Measurements from ENCODE around the gene JMY.

The JMY gene

GRCh38 chr5:79302454-79302853 lies 66.5 kb downstream of the JMY start:
- Mint-ChIP-seq H3K36me3 (peaks cover 34% of the 10 kb centered on the region), H3K4me1 (no peaks in the 10 kb centered on the region), H3K9me3 (no peaks in the 10 kb centered on the region), H3K4me3 (no peak overlapping the region), H3K27ac (no peak overlapping the region), H3K27me3 (no peaks in the 10 kb centered on the region)
- ATAC-seq: no peak

- no peaks in the 10 kb centered on the region for H3K4me1 Mint-ChIP-seq
- no peaks in the 10 kb centered on the region for H3K27me3 Mint-ChIP-seq
- no peak for ATAC-seq
- H3K27ac Mint-ChIP-seq: no peak overlapping the region
- H3K9me3 Mint-ChIP-seq: no peaks in the 10 kb centered on the region
- no peak overlapping the region for H3K4me3 Mint-ChIP-seq
- peaks cover 34% of the 10 kb centered on the region for H3K36me3 Mint-ChIP-seq
These were observed 69.8 kb downstream of the JMY start for GRCh38 chr5:79305706-79306105.

- ATAC-seq: no peak
- Mint-ChIP-seq H3K27ac (no peak overlapping the region), H3K4me1 (no peaks in the 10 kb centered on the region), H3K27me3 (no peaks in the 10 kb centered on the region), H3K4me3 (no peak overlapping the region), H3K36me3 (peaks cover 32% of the 10 kb centered on the region), H3K9me3 (no peaks in the 10 kb centered on the region)
These were observed 83.1 kb downstream of the JMY start for GRCh38 chr5:79318935-79319614.

- H3K4me3 Mint-ChIP-seq: no peak overlapping the region
These were observed 93.5 kb downstream of the JMY start for GRCh38 chr5:79329453-79329852.

DNA sequence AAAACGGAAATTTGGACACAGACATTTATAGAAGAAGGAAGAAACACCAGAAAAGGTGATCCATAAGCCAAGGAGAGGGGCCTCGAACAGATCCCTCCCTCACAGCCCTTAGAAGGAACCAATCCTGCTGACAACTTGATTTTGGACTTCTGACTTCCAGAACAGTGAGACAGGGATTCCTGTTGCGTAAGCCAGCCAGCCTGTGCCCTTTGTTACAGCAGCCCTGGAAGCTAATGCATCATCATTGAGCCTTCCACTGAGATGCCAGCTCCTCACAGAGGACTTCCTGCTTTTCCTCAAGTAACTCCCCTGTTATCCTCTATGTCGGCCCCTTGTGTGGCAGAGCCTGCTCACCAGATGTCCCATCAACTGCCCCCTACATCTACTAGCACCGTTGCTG lies 94.1 kb downstream of the JMY start:
- ATAC-seq: no peak
- H3K36me3 Mint-ChIP-seq: peaks cover 6% of the 10 kb centered on the region
- H3K27ac Mint-ChIP-seq: no peak overlapping the region
- H3K4me3 Mint-ChIP-seq: no peak overlapping the region
- H3K27me3 Mint-ChIP-seq: no peaks in the 10 kb centered on the region
- H3K4me1 Mint-ChIP-seq: no peaks in the 10 kb centered on the region
- no peaks in the 10 kb centered on the region for H3K9me3 Mint-ChIP-seq

More at GRCh38 chr5:79329453-79329852, 93.5 kb downstream of the JMY start:
- H3K36me3 Mint-ChIP-seq: peaks cover 6% of the 10 kb centered on the region
- no peak overlapping the region for H3K27ac Mint-ChIP-seq
- ATAC-seq: no peak
- no peaks in the 10 kb centered on the region for H3K27me3 Mint-ChIP-seq
- no peaks in the 10 kb centered on the region for H3K4me1 Mint-ChIP-seq
- H3K9me3 Mint-ChIP-seq: no peaks in the 10 kb centered on the region

DNA sequence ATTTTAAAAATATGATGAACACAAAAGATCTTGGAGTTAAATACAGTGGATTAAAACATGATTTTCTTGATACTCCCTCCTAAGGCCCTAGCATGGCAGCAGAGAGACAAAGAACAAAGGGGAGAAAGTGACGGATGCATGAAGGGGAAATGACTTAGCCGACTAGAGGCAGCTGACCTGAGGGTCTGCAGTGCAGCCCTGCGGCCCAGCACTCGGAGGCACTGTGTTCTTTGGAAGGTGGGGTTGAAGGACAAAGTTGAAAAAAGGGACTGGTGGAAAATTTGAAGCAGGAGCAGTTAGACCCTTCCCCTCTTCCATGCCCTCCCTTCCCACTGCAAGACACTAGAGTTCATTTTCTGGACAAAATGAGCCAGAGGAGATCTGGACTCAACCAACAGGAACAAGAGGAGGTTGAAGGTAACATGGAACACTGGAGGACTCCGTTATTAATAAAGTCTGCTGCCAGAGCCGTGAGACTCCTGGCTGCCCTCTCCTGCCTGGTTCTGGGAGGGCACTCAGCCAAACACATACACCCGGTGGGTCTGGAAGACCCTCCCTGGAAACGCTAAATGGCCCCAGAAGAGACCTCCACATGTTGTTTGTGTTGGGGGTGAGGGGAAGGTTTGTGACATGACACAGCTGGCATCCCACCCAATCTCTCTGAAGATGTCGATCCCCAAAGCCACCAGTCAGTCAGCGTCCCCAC lies 98.1 kb downstream of the JMY start:
- Mint-ChIP-seq H3K9me3 (peaks cover 7% of the 10 kb centered on the region), H3K27me3 (no peaks in the 10 kb centered on the region), H3K36me3 (no peaks in the 10 kb centered on the region), H3K27ac (no peak overlapping the region), H3K4me3 (no peak overlapping the region), H3K4me1 (no peaks in the 10 kb centered on the region)
- ATAC-seq: no peak

DNA sequence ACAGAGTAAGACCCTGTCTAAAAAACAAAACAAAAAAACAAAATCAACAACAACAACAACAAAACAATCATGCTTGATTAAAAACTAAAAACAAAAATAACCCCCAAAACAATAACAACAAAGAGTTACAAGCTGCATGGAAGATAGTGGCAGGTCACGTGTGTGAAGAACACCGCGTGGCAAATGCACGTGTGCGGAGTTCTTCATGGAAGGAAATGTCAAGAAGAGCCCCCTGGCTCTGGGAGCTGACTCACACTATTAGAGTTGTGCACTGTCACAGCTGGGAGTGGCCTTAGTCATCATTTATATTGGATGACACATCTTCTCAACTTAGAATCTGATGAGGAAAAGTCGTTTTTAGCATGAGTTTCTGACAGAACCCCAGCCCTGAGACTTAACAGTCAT lies 110.5 kb downstream of the JMY start:
- Mint-ChIP-seq H3K9me3 (no peaks in the 10 kb centered on the region), H3K27ac (no peak overlapping the region), H3K36me3 (no peaks in the 10 kb centered on the region), H3K4me3 (no peak overlapping the region), H3K4me1 (no peaks in the 10 kb centered on the region), H3K27me3 (peaks cover 12% of the 10 kb centered on the region)
- no peak for ATAC-seq

GRCh38 chr5:79349047-79349446 lies 113.1 kb downstream of the JMY start:
- ATAC-seq: no peak
- no peak overlapping the region for H3K27ac Mint-ChIP-seq
- H3K27me3 Mint-ChIP-seq: no peaks in the 10 kb centered on the region
- H3K36me3 Mint-ChIP-seq: no peaks in the 10 kb centered on the region
- H3K4me3 Mint-ChIP-seq: no peak overlapping the region
- peaks cover 3% of the 10 kb centered on the region for H3K9me3 Mint-ChIP-seq
- no peaks in the 10 kb centered on the region for H3K4me1 Mint-ChIP-seq

DNA sequence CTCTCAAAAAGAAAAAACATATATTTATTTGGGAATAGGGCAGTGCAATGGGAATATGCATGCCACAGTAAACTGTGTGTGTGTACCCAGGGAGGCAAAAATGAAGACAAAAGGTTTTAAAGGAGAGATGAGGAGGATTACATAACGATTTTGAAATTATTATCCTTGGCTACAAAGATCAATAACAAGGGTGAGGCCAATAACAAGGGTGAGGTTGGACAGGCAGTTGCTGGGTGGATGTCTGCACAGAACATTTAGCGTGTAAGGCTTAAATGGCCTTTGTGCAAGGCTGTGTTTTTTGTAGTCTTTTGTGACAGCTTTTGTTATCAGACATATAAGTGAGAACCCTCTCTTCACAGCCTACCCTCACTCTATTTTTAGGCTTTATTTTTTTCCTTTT lies 114.0 kb downstream of the JMY start:
- H3K27me3 Mint-ChIP-seq: no peaks in the 10 kb centered on the region
- H3K4me1 Mint-ChIP-seq: no peaks in the 10 kb centered on the region
- ATAC-seq: no peak
- peaks cover 3% of the 10 kb centered on the region for H3K9me3 Mint-ChIP-seq
- H3K36me3 Mint-ChIP-seq: no peaks in the 10 kb centered on the region
- no peak overlapping the region for H3K27ac Mint-ChIP-seq
- H3K4me3 Mint-ChIP-seq: no peak overlapping the region

DNA sequence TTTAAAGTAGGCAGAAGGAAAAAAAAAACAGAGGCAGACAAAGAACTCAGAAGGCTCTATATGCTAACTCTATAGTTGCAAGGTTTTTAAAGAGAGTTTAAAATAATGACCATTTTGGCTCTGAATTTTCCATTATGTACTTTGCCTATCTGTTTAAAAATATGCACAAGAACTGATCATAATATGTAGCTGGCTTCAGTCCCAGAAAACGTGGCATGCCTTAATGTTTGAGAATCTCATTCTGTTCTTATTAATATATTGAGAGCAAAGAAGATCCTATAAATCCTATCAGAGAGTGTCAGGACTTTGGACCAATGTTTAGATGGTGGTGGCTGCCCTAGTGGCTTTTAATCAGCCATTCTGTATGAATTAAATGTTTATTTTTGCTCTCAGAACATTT lies 121.5 kb downstream of the JMY start:
- Mint-ChIP-seq H3K9me3 (peaks cover 3% of the 10 kb centered on the region), H3K4me1 (no peaks in the 10 kb centered on the region), H3K27ac (no peak overlapping the region), H3K36me3 (no peaks in the 10 kb centered on the region), H3K4me3 (no peak overlapping the region), H3K27me3 (no peaks in the 10 kb centered on the region)
- ATAC-seq: no peak

Measured in stimulated activated memory B cell treated with anti-CD40 and anti-IgM and Interleukin-4, amounts not matched to agents 10 μg/mL and 1 μg/mL and 100 μg/mL, for 72 hours (primary cell).